H9 (cell line): Measurements from ENCODE around the gene GPR108. TPM values are rescaled to one million over a fixed set of nuclear protein-coding genes. Genes with fewer than 3 reads are reported as not detected.

Source experiments
- DNase-seq: peaks from one replicate; pipeline ENCODE4 v3.0.0-alpha.2; 2017
- H2AFZ ChIP-seq: one replicate; pipeline ENCODE4 v1.6.1; 2013; ENCODE audit warnings: mild to moderate bottlenecking, low read length, control low read depth, moderate library complexity
- H2AK5ac ChIP-seq: 2 replicates; pipeline ENCODE4 v1.6.1; 2013; ENCODE audit warnings: low read length, control low read depth, mixed read lengths; ENCODE audit not compliant: insufficient read length
- H2BK120ac ChIP-seq: one replicate; pipeline ENCODE4 v1.6.1; 2013; ENCODE audit warnings: low read depth, mild to moderate bottlenecking, low read length, control low read depth, inconsistent platforms; ENCODE audit not compliant: poor library complexity, severe bottlenecking
- H2BK12ac ChIP-seq: 2 replicates; pipeline ENCODE4 v1.6.1; 2013; ENCODE audit warnings: low read length, control low read depth, mixed read lengths, low read depth; ENCODE audit not compliant: insufficient read length
- H2BK15ac ChIP-seq: 2 replicates; pipeline ENCODE4 v1.6.1; 2013; ENCODE audit warnings: low read depth, low read length, control low read depth
- H2BK20ac ChIP-seq: one replicate; pipeline ENCODE4 v1.6.1; 2013; ENCODE audit warnings: low read depth, mild to moderate bottlenecking, low read length, control low read depth, inconsistent platforms; ENCODE audit not compliant: poor library complexity, severe bottlenecking
- H2BK5ac ChIP-seq: 2 replicates; pipeline ENCODE4 v1.6.1; 2013; ENCODE audit warnings: low read length, control low read depth, mixed read lengths; ENCODE audit not compliant: insufficient read length
- H3K14ac ChIP-seq: 2 replicates; pipeline ENCODE4 v1.6.1; 2013; ENCODE audit warnings: low read length, control low read depth; ENCODE audit not compliant: insufficient read depth
- H3K18ac ChIP-seq: 2 replicates; pipeline ENCODE4 v1.6.1; 2013; ENCODE audit warnings: low read depth, mild to moderate bottlenecking, mixed read lengths, low read length, control low read depth; ENCODE audit not compliant: insufficient read length
- H3K23ac ChIP-seq: 2 replicates; pipeline ENCODE4 v1.6.1; 2013; ENCODE audit warnings: low read length, control low read depth, mixed read lengths, low read depth; ENCODE audit not compliant: insufficient read length
- H3K23me2 ChIP-seq: 2 replicates; pipeline ENCODE4 v1.6.1; 2013; ENCODE audit warnings: low read depth, mild to moderate bottlenecking, mixed read lengths, low read length, control low read depth; ENCODE audit not compliant: insufficient read length, poor library complexity, severe bottlenecking
- H3K27ac ChIP-seq: 2 replicates; pipeline ENCODE4 v1.5.1; 2013; ENCODE audit warnings: low read length, control low read depth, mixed read lengths, low read depth; ENCODE audit not compliant: insufficient read length
- H3K27me3 ChIP-seq: 2 replicates; pipeline ENCODE4 v1.6.1; 2013; ENCODE audit warnings: low read length, control low read depth, inconsistent platforms; ENCODE audit not compliant: insufficient read depth
- H3K4ac ChIP-seq: 2 replicates; pipeline ENCODE4 v1.6.1; 2013; ENCODE audit warnings: low read depth, mild to moderate bottlenecking, control low read depth, inconsistent platforms, low read length, moderate library complexity
- H3K4me1 ChIP-seq: 2 replicates; pipeline ENCODE4 v1.6.1; 2013; ENCODE audit warnings: low read length, control low read depth, inconsistent platforms; ENCODE audit not compliant: insufficient read depth
- H3K4me2 ChIP-seq: 2 replicates; pipeline ENCODE4 v1.6.1; 2013; ENCODE audit warnings: low read length, control low read depth, mixed read lengths; ENCODE audit not compliant: insufficient read length, insufficient read depth
- H3K56ac ChIP-seq: 2 replicates; pipeline ENCODE4 v1.6.1; 2013; ENCODE audit warnings: low read depth, mild to moderate bottlenecking, mixed read lengths, low read length, control low read depth; ENCODE audit not compliant: insufficient read length
- H3K79me1 ChIP-seq: 2 replicates; pipeline ENCODE4 v1.6.1; 2013; ENCODE audit warnings: low read depth, mild to moderate bottlenecking, moderate library complexity, low read length, control low read depth, inconsistent platforms; ENCODE audit not compliant: insufficient read depth, poor library complexity, severe bottlenecking
- H3K79me2 ChIP-seq: 2 replicates; pipeline ENCODE4 v1.6.1; 2013; ENCODE audit warnings: low read length, control low read depth, inconsistent platforms; ENCODE audit not compliant: insufficient read depth
- H3K9ac ChIP-seq: 2 replicates; pipeline ENCODE4 v1.6.1; 2013; ENCODE audit warnings: low read length, control low read depth, mixed read lengths; ENCODE audit not compliant: insufficient read length; ENCODE audit errors: extremely low read depth
- H3K9me3 ChIP-seq: one replicate; pipeline ENCODE4 v1.6.1; 2013; ENCODE audit warnings: low read depth, low read length, inconsistent platforms; ENCODE audit not compliant: control insufficient read depth
- H3T11ph ChIP-seq: one replicate; pipeline ENCODE4 v1.6.1; 2013; ENCODE audit warnings: mild to moderate bottlenecking, low read length, control low read depth, inconsistent platforms
- H4K20me1 ChIP-seq: one replicate; pipeline ENCODE4 v1.6.1; 2013; ENCODE audit not compliant: control insufficient read depth, insufficient read length, insufficient read depth
- H4K5ac ChIP-seq: 2 replicates; pipeline ENCODE4 v1.6.1; 2013; ENCODE audit warnings: low read depth, mild to moderate bottlenecking, mixed read lengths, low read length, control low read depth; ENCODE audit not compliant: insufficient read length
- H4K8ac ChIP-seq: replicated peaks from 2 replicates; pipeline ENCODE4 v1.6.1; 2013; ENCODE audit warnings: low read length, control low read depth, mixed read lengths, low read depth; ENCODE audit not compliant: insufficient read length
- H4K91ac ChIP-seq: 2 replicates; pipeline ENCODE4 v1.6.1; 2013; ENCODE audit warnings: low read depth, mild to moderate bottlenecking, moderate library complexity, mixed read lengths, low read length, control low read depth; ENCODE audit not compliant: insufficient read length
- H3K27ac Mint-ChIP-seq, 3 experiments: 2 replicates in 2 of 3; 3 replicates in 1 of 3; pipeline ENCODE4 v1.8.0; 2020 to 2021; ENCODE audit warnings: mixed read lengths in 3 of 3, mild to moderate bottlenecking in 1 of 3, moderate library complexity in 1 of 3
- H3K27me3 Mint-ChIP-seq: 2 replicates; pipeline ENCODE4 v1.8.0; 2021; ENCODE audit warnings: low read depth, mild to moderate bottlenecking, moderate library complexity, mixed read lengths
- H3K36me3 Mint-ChIP-seq, 3 experiments: 2 replicates in 2 of 3; 3 replicates in 1 of 3; pipeline ENCODE4 v1.8.0; 2020 to 2021; ENCODE audit warnings: low read depth in 3 of 3, mixed read lengths in 3 of 3; ENCODE audit not compliant: insufficient read depth in 1 of 3
- H3K4me1 Mint-ChIP-seq, 2 experiments: 2 replicates each; pipeline ENCODE4 v1.8.0; 2020; ENCODE audit warnings: mixed read lengths in 2 of 2
- H3K4me3 Mint-ChIP-seq, 2 experiments: 2 replicates in 1 of 2; 3 replicates in 1 of 2; pipeline ENCODE4 v1.8.0; 2020 to 2021; ENCODE audit warnings: mild to moderate bottlenecking in 2 of 2, mixed read lengths in 2 of 2, moderate library complexity in 1 of 2
- H3K9me3 Mint-ChIP-seq, 2 experiments: 2 replicates in 1 of 2; 3 replicates in 1 of 2; pipeline ENCODE4 v1.8.0; 2020; ENCODE audit warnings: mild to moderate bottlenecking in 2 of 2, mixed read lengths in 2 of 2, moderate library complexity in 1 of 2
- WGBS: extraction: QIAGEN DNeasy Blood & Tissue Kit; methylation state at CpG from one replicate; pipeline ENCODE4 v1.1.7; 2013; ENCODE audit warnings: missing lambda C conversion rate, low lambda C conversion rate, mixed read lengths; ENCODE audit not compliant: insufficient read length; ENCODE audit errors: extremely low coverage; 5-methylcytosine and 5-hydroxymethylcytosine counted together
- total RNA-seq: library from RNA; stranded (reverse); gene quantifications from 2 replicates; pipeline ENCODE4 v1.2.1, GENCODE V29; 2021
- TF ChIP-seq, protein P1 (sequence below): fragments of 200-600 bp; sonication (generic); conservative IDR thresholded peaks from 3 replicates; pipeline ENCODE4 v1.8.0; 2021; ENCODE audit warnings: antibody characterized with exemption, mild to moderate bottlenecking

Gene GPR108
- total RNA-seq, 1 experiment from 2014 or later = 38.2 TPM

DNA sequence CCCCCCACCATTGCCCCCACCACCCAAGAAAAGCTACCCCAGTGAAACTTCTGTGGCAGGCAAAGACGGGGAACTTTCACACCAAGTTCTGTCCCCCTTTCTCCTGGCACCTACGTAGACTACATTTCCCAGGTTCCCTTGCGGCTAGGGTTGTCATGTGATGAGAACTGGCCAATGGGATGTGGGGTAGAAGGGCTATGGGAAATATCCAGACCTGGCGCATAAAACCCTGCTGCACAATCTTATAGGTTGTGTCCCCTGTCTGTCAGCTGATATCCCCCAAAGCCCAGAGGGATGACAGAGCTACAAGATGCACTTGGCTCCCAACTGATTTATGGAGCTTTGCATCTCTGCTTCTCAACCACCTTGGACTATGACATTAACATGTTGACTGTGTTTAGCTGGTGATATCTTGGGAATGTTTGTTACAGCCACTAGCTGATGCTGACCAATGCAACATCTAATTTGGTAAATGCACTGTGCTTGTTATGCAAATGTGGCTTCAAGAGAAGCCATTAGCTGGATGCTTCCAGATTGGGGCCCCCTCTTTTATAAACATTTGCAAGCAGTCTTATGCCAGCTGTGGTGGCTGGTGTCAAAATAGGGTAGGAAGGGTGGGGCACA lies 23.8 kb upstream of the GPR108 start:
- Histone ChIP-seq H3K4me1 (0 out of 2 replicates have a peak, but pooled peaks cover 2% of the 10 kb centered on the region), H2BK12ac (no peak overlapping the region), H3K9ac (no peak overlapping the region), H3K23me2 (peaks cover 2% of the 10 kb centered on the region), H4K20me1 (no peaks in the 10 kb centered on the region), H3K4ac (no peak overlapping the region), H3K79me2 (no peaks in the 10 kb centered on the region), H4K91ac (no peak overlapping the region), H2AFZ (no peak overlapping the region), H3K27ac (no peak overlapping the region), H3K9me3 (no peaks in the 10 kb centered on the region), H3K14ac (no peak overlapping the region), H3K79me1 (no peaks in the 10 kb centered on the region), H3K56ac (no peak overlapping the region), H3K23ac (no peak overlapping the region), H2AK5ac (no peak overlapping the region), H3K4me2 (no peak overlapping the region), H2BK120ac (no peak overlapping the region), H4K8ac (no peak overlapping the region), H2BK15ac (no peak overlapping the region), H4K5ac (no peak overlapping the region), H2BK20ac (no peak overlapping the region), H3T11ph (no peak overlapping the region), H2BK5ac (no peak overlapping the region), H3K27me3 (no peaks in the 10 kb centered on the region), H3K18ac (no peak overlapping the region)
- H3K36me3 Mint-ChIP-seq = peaks cover 12 to 23% (median 15%) of the 10 kb centered on the region in 3 experiments; a peak in 5 of 7 replicates
- no peaks in the 10 kb centered on the region for H3K27me3 Mint-ChIP-seq
- H3K4me3 Mint-ChIP-seq = no peak overlapping the region
- peaks cover 8 to 10% of the 10 kb centered on the region in 2 experiments for H3K4me1 Mint-ChIP-seq
- H3K27ac Mint-ChIP-seq = no peak overlapping the region
- peak; percentile 49 for DNase-seq
- TF ChIP-seq, protein P1, sequence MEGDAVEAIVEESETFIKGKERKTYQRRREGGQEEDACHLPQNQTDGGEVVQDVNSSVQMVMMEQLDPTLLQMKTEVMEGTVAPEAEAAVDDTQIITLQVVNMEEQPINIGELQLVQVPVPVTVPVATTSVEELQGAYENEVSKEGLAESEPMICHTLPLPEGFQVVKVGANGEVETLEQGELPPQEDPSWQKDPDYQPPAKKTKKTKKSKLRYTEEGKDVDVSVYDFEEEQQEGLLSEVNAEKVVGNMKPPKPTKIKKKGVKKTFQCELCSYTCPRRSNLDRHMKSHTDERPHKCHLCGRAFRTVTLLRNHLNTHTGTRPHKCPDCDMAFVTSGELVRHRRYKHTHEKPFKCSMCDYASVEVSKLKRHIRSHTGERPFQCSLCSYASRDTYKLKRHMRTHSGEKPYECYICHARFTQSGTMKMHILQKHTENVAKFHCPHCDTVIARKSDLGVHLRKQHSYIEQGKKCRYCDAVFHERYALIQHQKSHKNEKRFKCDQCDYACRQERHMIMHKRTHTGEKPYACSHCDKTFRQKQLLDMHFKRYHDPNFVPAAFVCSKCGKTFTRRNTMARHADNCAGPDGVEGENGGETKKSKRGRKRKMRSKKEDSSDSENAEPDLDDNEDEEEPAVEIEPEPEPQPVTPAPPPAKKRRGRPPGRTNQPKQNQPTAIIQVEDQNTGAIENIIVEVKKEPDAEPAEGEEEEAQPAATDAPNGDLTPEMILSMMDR = no peak
- no CpG with 5 or more reads among the region's 4 CpGs for WGBS
- no peaks in the 10 kb centered on the region for H3K9me3 Mint-ChIP-seq
